GM21737 (cell line): Measurements from ENCODE around the gene DYNC1I1.
"Not testable (repeated sequence)": the region's sequence is repeated elsewhere in the genome, so short reads cannot be mapped to it uniquely, and the experiment has no call there.

Source experiments
- ATAC-seq: cut with Tn5 transposase; IDR thresholded peaks from one replicate; pipeline ENCODE4 v1.9.1; 2021; ENCODE audit warnings: mild to moderate bottlenecking, moderate library complexity; ENCODE audit not compliant: unreplicated experiment

Gene DYNC1I1

GRCh38 chr7:95905167-95905566, 132.8 kb downstream of the DYNC1I1 start:
- no peak for ATAC-seq

- ATAC-seq: no peak
Observed at GRCh38 chr7:95906851-95907250, 134.5 kb downstream of the DYNC1I1 start.

GRCh38 chr7:95907337-95907736, 135.0 kb downstream of the DYNC1I1 start:
- ATAC-seq: no peak

GRCh38 chr7:95908499-95908898, 136.1 kb downstream of the DYNC1I1 start:
- no peak for ATAC-seq

- ATAC-seq: no peak
Observed at GRCh38 chr7:95910341-95910740, 138.0 kb downstream of the DYNC1I1 start.

- no peak for ATAC-seq
Observed at GRCh38 chr7:95915731-95916130, 143.4 kb downstream of the DYNC1I1 start.

GRCh38 chr7:95916573-95917297, 144.4 kb downstream of the DYNC1I1 start:
- ATAC-seq: no peak

- ATAC-seq: no peak
Observed at GRCh38 chr7:95917634-95918033, 145.3 kb downstream of the DYNC1I1 start.

- no peak for ATAC-seq
Observed at GRCh38 chr7:95919556-95919955, 147.2 kb downstream of the DYNC1I1 start.

- no peak for ATAC-seq
Observed at GRCh38 chr7:95921543-95921942, 149.2 kb downstream of the DYNC1I1 start.

- ATAC-seq: no peak
Observed at GRCh38 chr7:95922191-95922590, 149.8 kb downstream of the DYNC1I1 start.

GRCh38 chr7:95925236-95925635, 152.9 kb downstream of the DYNC1I1 start:
- no peak for ATAC-seq

- ATAC-seq: no peak
Observed at GRCh38 chr7:95925971-95926370, 153.6 kb downstream of the DYNC1I1 start.

- no peak for ATAC-seq
Observed at GRCh38 chr7:95927756-95928155, 155.4 kb downstream of the DYNC1I1 start.

- no peak for ATAC-seq
Observed at GRCh38 chr7:95929710-95930280, 157.4 kb downstream of the DYNC1I1 start.

GRCh38 chr7:95931460-95932232, 159.3 kb downstream of the DYNC1I1 start:
- no peak for ATAC-seq

GRCh38 chr7:95933618-95934017, 161.3 kb downstream of the DYNC1I1 start:
- no peak for ATAC-seq

GRCh38 chr7:95944867-95945266, 172.5 kb downstream of the DYNC1I1 start:
- not testable (repeated sequence) for ATAC-seq

- no peak for ATAC-seq
Observed at GRCh38 chr7:95950698-95951097, 178.3 kb downstream of the DYNC1I1 start.

- no peak for ATAC-seq
Observed at GRCh38 chr7:95951531-95951930, 179.2 kb downstream of the DYNC1I1 start.

GRCh38 chr7:95951997-95952795, 179.8 kb downstream of the DYNC1I1 start:
- ATAC-seq: no peak
